Activated naive CD4-positive, alpha-beta T cell treated with Interleukin-2 at 50 U/mL for 16 hours (primary cell): Measurements from ENCODE around the gene GALNT5.
"Not testable (repeated sequence)": the region's sequence is repeated elsewhere in the genome, so short reads cannot be mapped to it uniquely, and the experiment has no call there.

Experiments used
- DNase-seq: peaks from one replicate; pipeline ENCODE4 v3.0.0-alpha.2; 2020

Gene GALNT5

GRCh38 chr2:157257312-157258252, at the start of gene GALNT5:
GALNT5 (plus strand) TSS chr2:157257705; CDS start chr2:157258083, 378 bp downstream.
- DNase-seq: no peak

- DNase-seq: no peak
These were observed 41.1 kb upstream of the GALNT5 start for GRCh38 chr2:157216286-157216965.

- no peak for DNase-seq
These were observed 40.1 kb upstream of the GALNT5 start for GRCh38 chr2:157217409-157217808.

- no peak for DNase-seq
These were observed 38.6 kb upstream of the GALNT5 start for GRCh38 chr2:157218911-157219310.

- no peak for DNase-seq
These were observed 37.0 kb upstream of the GALNT5 start for GRCh38 chr2:157220502-157220901.

GRCh38 chr2:157221394-157221988, 36.0 kb upstream of the GALNT5 start:
- no peak for DNase-seq

GRCh38 chr2:157223624-157224205, 33.8 kb upstream of the GALNT5 start:
- DNase-seq: no peak

GRCh38 chr2:157224448-157224847, 33.1 kb upstream of the GALNT5 start:
- DNase-seq: not testable (repeated sequence)

GRCh38 chr2:157227592-157227991, 29.9 kb upstream of the GALNT5 start:
- no peak for DNase-seq

GRCh38 chr2:157228946-157229345, 28.6 kb upstream of the GALNT5 start:
- DNase-seq: no peak

- DNase-seq: no peak
These were observed 27.9 kb upstream of the GALNT5 start for GRCh38 chr2:157229572-157229971.

GRCh38 chr2:157231476-157231875, 26.0 kb upstream of the GALNT5 start:
- no peak for DNase-seq

- no peak for DNase-seq
These were observed 24.0 kb upstream of the GALNT5 start for GRCh38 chr2:157233506-157233905.

- DNase-seq: no peak
These were observed 21.1 kb upstream of the GALNT5 start for GRCh38 chr2:157236404-157236803.

GRCh38 chr2:157238296-157238695, 19.2 kb upstream of the GALNT5 start:
- DNase-seq: no peak

GRCh38 chr2:157244691-157245090, 12.8 kb upstream of the GALNT5 start:
- no peak for DNase-seq

GRCh38 chr2:157245144-157245840, 12.2 kb upstream of the GALNT5 start:
- no peak for DNase-seq

- peak; percentile 39 for DNase-seq
These were observed 11.4 kb upstream of the GALNT5 start for GRCh38 chr2:157245846-157246764.

- DNase-seq: no peak
These were observed 10.6 kb upstream of the GALNT5 start for GRCh38 chr2:157246765-157247407.

- DNase-seq: no peak
These were observed 6.7 kb upstream of the GALNT5 start for GRCh38 chr2:157250836-157251235.

GRCh38 chr2:157251932-157252331, 5.6 kb upstream of the GALNT5 start:
- DNase-seq: no peak
